Daoy (cell line): ENCODE data around the gene SPDYE16. TPM values are rescaled to one million over a fixed set of nuclear protein-coding genes. Genes with fewer than 3 reads are reported as not detected.

Experiments
- total RNA-seq: library from RNA; depleted of rRNA; stranded (reverse); fragments of >200 nt; shearing (Covaris generic); gene quantifications from 2 replicates; pipeline ENCODE4 v1.2.3, GENCODE V29; 2014; rRNA removed

The SPDYE16 gene
- total RNA-seq, 1 experiment from 2014 or later = under 0.01 TPM

Other genes with a start within 250 kb of the SPDYE16 start
- gene HSPB1, start 240.6 kb downstream of the SPDYE16 start, total RNA-seq = 27.8 and 32.1 TPM in 2 replicates
- gene YWHAG, start 184.3 kb downstream of the SPDYE16 start, total RNA-seq = 53.9 and 57.6 TPM in 2 replicates
- gene SSC4D, start 133.6 kb downstream of the SPDYE16 start, total RNA-seq = 0.30 and 2.5 TPM in 2 replicates
- gene ZP3, start 118.3 kb downstream of the SPDYE16 start, total RNA-seq = 2.0 and 3.8 TPM in 2 replicates
- gene DTX2, start 81.6 kb downstream of the SPDYE16 start, total RNA-seq = 13.3 and 15.1 TPM in 2 replicates
- not detected in 2 replicates for gene UPK3B, start 32.7 kb downstream of the SPDYE16 start, total RNA-seq
- 2.9 and 4.4 TPM in 2 replicates for gene POMZP3, start 84.0 kb upstream of the SPDYE16 start, total RNA-seq